Liver (tissue), 9 donors: ENCODE measurements around the gene NLRP5. TPM values are rescaled to one million over a fixed set of nuclear protein-coding genes. Genes with fewer than 3 reads are reported as not detected.

Experiments
- DNase-seq: peaks from one replicate; pipeline ENCODE4 v3.0.0-alpha.2; 2017; ENCODE audit warnings: low spot score
- H3K27ac ChIP-seq, 2 donors: one replicate each; pipeline ENCODE4 v1.7.0; 2013; ENCODE audit warnings: inconsistent platforms in 2 of 2, low read length in 2 of 2, control low read depth in 1 of 2, low read depth in 1 of 2, mild to moderate bottlenecking in 1 of 2
- H3K27me3 ChIP-seq, 4 donors: one replicate each; pipeline versions ENCODE4 v1.6.1 to v1.7.0; 2013; ENCODE audit warnings: low read length in 3 of 4, inconsistent platforms in 1 of 4, mild to moderate bottlenecking in 1 of 4, moderate library complexity in 1 of 4; ENCODE audit not compliant: control insufficient read depth in 4 of 4, insufficient read depth in 4 of 4
- H3K36me3 ChIP-seq, 4 donors: one replicate each; pipeline versions ENCODE4 v1.6.1 to v1.7.0; 2013; ENCODE audit warnings: low read length in 3 of 4, mild to moderate bottlenecking in 3 of 4, low read depth in 1 of 4, moderate library complexity in 1 of 4; ENCODE audit not compliant: control insufficient read depth in 4 of 4, insufficient read depth in 3 of 4
- H3K4me1 ChIP-seq, 4 donors: one replicate each; pipeline versions ENCODE4 v1.6.1 to v1.7.0; 2013; ENCODE audit warnings: low read length in 3 of 4, mild to moderate bottlenecking in 3 of 4, moderate library complexity in 1 of 4; ENCODE audit not compliant: control insufficient read depth in 4 of 4, insufficient read depth in 4 of 4
- H3K4me3 ChIP-seq, 3 donors: one replicate each; pipeline versions ENCODE4 v1.6.1 to v1.7.0; 2013; ENCODE audit warnings: low read length in 3 of 3, control low read depth in 1 of 3, low read depth in 1 of 3, mild to moderate bottlenecking in 1 of 3
- H3K9ac ChIP-seq, 2 donors: one replicate each; pipeline ENCODE4 v1.7.0; 2013; ENCODE audit warnings: low read length in 2 of 2, mild to moderate bottlenecking in 2 of 2, moderate library complexity in 2 of 2, control low read depth in 1 of 2, low read depth in 1 of 2
- H3K9me3 ChIP-seq, 4 donors: one replicate each; pipeline versions ENCODE4 v1.6.1 to v1.7.0; 2013; ENCODE audit warnings: low read length in 3 of 4; ENCODE audit not compliant: control insufficient read depth in 4 of 4
- ATF3 ChIP-seq: IDR thresholded peaks from 2 replicates; pipeline ENCODE4 v1.6.1; 2016; ENCODE audit warnings: antibody characterized with exemption
- CTCF ChIP-seq: fragments of 150-350 bp; IDR thresholded peaks from 2 replicates; pipeline ENCODE4 v1.5.1; 2017; ENCODE audit warnings: improper control_type of control experiment, low read depth, low read length; ENCODE audit not compliant: missing input control
- EGR1 ChIP-seq, 2 donors: IDR thresholded peaks; 2 replicates each; pipeline ENCODE4 v1.6.1; 2016 to 2018; ENCODE audit warnings: antibody characterized with exemption in 2 of 2, low read depth in 2 of 2
- FOXA1 ChIP-seq: IDR thresholded peaks from 2 replicates; pipeline ENCODE4 v1.6.1; 2016; ENCODE audit warnings: antibody characterized with exemption
- FOXA2 ChIP-seq: IDR thresholded peaks from 2 replicates; pipeline ENCODE4 v1.6.1; 2016; ENCODE audit warnings: antibody characterized with exemption
- GABPA ChIP-seq, 2 donors: IDR thresholded peaks in 1 of 2; conservative IDR thresholded peaks in 1 of 2; 2 replicates each; pipeline ENCODE4 v1.6.1; 2016; ENCODE audit warnings: antibody characterized with exemption in 2 of 2, mild to moderate bottlenecking in 1 of 2, moderate library complexity in 1 of 2
- HNF4A ChIP-seq, 2 donors: conservative IDR thresholded peaks; 2 replicates each; pipeline ENCODE4 v1.6.1; 2016; ENCODE audit warnings: antibody characterized with exemption in 2 of 2, mild to moderate bottlenecking in 2 of 2
- HNF4G ChIP-seq: IDR thresholded peaks from 2 replicates; pipeline ENCODE4 v1.6.1; 2016; ENCODE audit warnings: antibody characterized with exemption
- JUND ChIP-seq, 2 donors: IDR thresholded peaks; 2 replicates each; pipeline ENCODE4 v1.6.1; 2016; ENCODE audit warnings: antibody characterized with exemption in 2 of 2
- NR2F2 ChIP-seq: IDR thresholded peaks from 2 replicates; pipeline ENCODE4 v1.6.1; 2016; ENCODE audit warnings: antibody characterized with exemption
- RAD21 ChIP-seq, 2 donors: IDR thresholded peaks; 2 replicates each; pipeline ENCODE4 v1.6.1; 2016; ENCODE audit warnings: antibody characterized with exemption in 2 of 2, mild to moderate bottlenecking in 2 of 2
- RXRA ChIP-seq, 2 donors: IDR thresholded peaks; 2 replicates each; pipeline ENCODE4 v1.6.1; 2017 to 2018; ENCODE audit warnings: antibody characterized with exemption in 2 of 2, mild to moderate bottlenecking in 1 of 2
- SP1 ChIP-seq: IDR thresholded peaks from 2 replicates; pipeline ENCODE4 v1.6.1; 2018; ENCODE audit warnings: antibody characterized with exemption, mild to moderate bottlenecking
- TAF1 ChIP-seq: conservative IDR thresholded peaks from 2 replicates; pipeline ENCODE4 v1.6.1; 2016; ENCODE audit warnings: antibody characterized with exemption, mild to moderate bottlenecking
- YY1 ChIP-seq: IDR thresholded peaks from 2 replicates; pipeline ENCODE4 v1.6.1; 2016; ENCODE audit warnings: antibody characterized with exemption, mild to moderate bottlenecking
- WGBS: extraction: QIAGEN DNeasy Blood & Tissue Kit; methylation state at CpG from one replicate; pipeline ENCODE4 v1.1.7; 2013; 5-methylcytosine and 5-hydroxymethylcytosine counted together
- polyA plus RNA-seq, 2 donors: library from polyadenylated mRNA; stranded (reverse) in 1 of 2; unstranded in 1 of 2; fragments of 200-250 nt in 1 of 2; fragments of >200 nt in 1 of 2; fragmentation: Nextera tagmentation in 1 of 2; extraction: Ambion mirVana in 1 of 2; gene quantifications; one replicate each; pipeline versions ENCODE4 v1.2.1 to v1.2.3, GENCODE V29; 2013 to 2015
- total RNA-seq, 2 donors: library from RNA; depleted of rRNA; stranded (reverse); fragments of >200 nt; gene quantifications; one replicate each; pipeline ENCODE4 v1.2.3, GENCODE V29; 2014
- TF ChIP-seq, protein P1 (sequence below): IDR thresholded peaks from 2 replicates; pipeline ENCODE4 v1.6.1; 2016; ENCODE audit warnings: antibody characterized with exemption
- TF ChIP-seq, protein P2 (sequence below): IDR thresholded peaks from 2 replicates; pipeline ENCODE4 v1.6.1; 2016; ENCODE audit warnings: antibody characterized with exemption, mild to moderate bottlenecking
- donor health status: healthy.
- donor health status: healthy.
- donor health status: healthy.
- donor health status: healthy.
- donor health status: healthy.

NLRP5 gene
- total and polyA plus RNA-seq, 4 donors = not detected

GRCh38 chr19:56084835-56085536 lies 98.4 kb downstream of the NLRP5 start:
- Histone ChIP-seq H3K27ac (no peak overlapping the region), H3K4me3 (no peak overlapping the region), H3K4me1 (peaks cover 5 to 11% (median 9%) of the 10 kb centered on the region in 4 donors), H3K9ac (no peak overlapping the region), H3K27me3 (no peaks in the 10 kb centered on the region), H3K9me3 (no peaks in the 10 kb centered on the region), H3K36me3 (peaks cover 0 to 14% (median 6%) of the 10 kb centered on the region in 4 donors)
- 80% methylated on average over 18 of the region's 18 CpGs for WGBS
- TF ChIP-seq RAD21 (IDR thresholded peaks at IDR 0.05) (no peak), TAF1 (no peak), FOXA1 (no peak), YY1 (no peak), GABPA (IDR thresholded peaks at IDR 0.05 in 1 of 2, conservative IDR thresholded peaks at IDR 0.05 in 1 of 2) (no peak), ATF3 (no peak)
- no peak for DNase-seq

DNA sequence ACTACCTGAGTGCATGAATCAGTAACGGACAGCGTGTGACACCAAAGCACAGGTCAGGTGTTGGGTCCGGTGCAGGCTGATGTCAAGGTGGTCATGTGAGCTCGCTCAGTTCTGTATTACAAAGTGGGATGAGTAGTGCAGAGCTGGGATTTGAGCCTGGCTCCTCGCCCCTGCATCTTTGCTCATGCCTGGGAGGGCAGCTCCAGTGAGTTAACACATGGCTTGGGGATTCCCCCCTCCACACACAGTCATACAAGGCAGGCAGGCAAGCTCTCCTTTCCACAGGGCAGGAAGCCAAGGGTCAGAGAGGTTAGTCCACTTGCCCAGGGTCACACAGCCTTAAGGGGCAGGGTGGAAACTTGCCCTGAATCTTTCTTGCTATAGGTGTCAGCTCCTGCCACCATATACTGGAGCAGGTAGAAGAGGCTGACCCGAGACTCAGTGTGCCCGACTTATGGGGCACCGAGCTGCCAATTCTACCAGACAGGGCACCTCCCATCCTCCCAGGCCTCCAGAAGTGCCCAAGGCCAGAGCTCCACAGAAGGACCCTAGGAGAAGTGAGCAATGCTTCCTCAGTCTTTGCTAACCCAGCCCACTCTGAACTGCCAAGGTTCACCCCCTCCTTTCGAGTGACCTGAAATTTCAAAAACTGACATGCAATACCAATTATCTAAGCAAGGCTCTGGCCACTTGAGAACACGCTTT lies 99.1 kb downstream of the NLRP5 start:
- H3K9me3 ChIP-seq = no peaks in the 10 kb centered on the region
- peaks cover 2 to 14% (median 8%) of the 10 kb centered on the region in 4 donors for H3K36me3 ChIP-seq
- H3K27ac ChIP-seq = no peak overlapping the region
- no peak overlapping the region for H3K9ac ChIP-seq
- no peaks in the 10 kb centered on the region for H3K27me3 ChIP-seq
- no peak overlapping the region for H3K4me3 ChIP-seq
- no peak for DNase-seq
- TF ChIP-seq RXRA (IDR thresholded peaks at IDR 0.05) = no peak
- WGBS = 93% methylated on average over 10 of the region's 10 CpGs
- peaks cover 4 to 8% (median 7%) of the 10 kb centered on the region in 4 donors for H3K4me1 ChIP-seq

DNA sequence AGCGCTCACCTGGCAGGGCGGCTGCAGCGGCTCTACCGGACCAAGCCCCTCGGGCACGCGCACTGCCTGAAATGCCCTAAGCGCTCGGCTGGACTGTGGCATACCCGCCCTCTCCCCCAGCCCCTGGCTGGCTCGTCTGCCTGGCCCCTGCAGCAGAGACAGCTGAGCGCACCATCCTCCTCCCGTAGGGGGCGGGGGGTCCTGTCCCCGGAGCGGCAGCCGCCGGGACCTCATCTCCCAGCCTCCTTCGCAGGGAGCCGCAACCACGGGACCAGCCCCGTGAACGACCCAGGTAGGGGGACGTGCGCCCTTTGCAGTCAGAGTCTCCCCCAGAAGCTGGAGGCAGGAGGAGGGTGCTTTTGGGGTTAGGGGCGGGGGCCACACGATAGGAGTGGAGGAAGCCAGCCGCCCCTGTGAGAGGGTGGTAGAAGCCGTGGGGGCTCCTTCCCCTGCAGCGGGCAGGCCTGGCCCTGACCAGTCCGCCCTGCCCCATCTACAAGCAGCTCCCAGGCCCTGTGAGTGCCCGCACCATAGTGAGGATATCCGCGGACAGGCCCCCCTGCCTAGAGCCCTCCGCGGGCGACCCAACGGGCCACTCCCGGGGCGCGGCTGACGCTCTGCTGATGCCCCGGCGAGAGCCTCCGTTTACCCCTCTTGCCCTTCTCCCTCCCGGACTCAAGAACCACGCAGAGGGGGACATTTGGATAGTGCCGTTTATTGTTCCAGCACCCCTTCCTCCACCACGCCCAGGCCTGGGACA lies 100.3 kb downstream of the NLRP5 start:
- Histone ChIP-seq H3K9ac (no peak overlapping the region), H3K9me3 (no peaks in the 10 kb centered on the region), H3K27ac (no peak overlapping the region), H3K4me1 (no peaks in the 10 kb centered on the region), H3K4me3 (no peak overlapping the region), H3K36me3 (peaks cover 2 to 14% (median 8%) of the 10 kb centered on the region in 4 donors), H3K27me3 (no peaks in the 10 kb centered on the region)
- TF ChIP-seq SP1 = no peak
- no peak for TF ChIP-seq GABPA (IDR thresholded peaks at IDR 0.05 in 1 of 2, conservative IDR thresholded peaks at IDR 0.05 in 1 of 2)
- TF ChIP-seq RAD21 (IDR thresholded peaks at IDR 0.05) = no peak
- TF ChIP-seq FOXA1 = no peak
- TF ChIP-seq, protein P1, sequence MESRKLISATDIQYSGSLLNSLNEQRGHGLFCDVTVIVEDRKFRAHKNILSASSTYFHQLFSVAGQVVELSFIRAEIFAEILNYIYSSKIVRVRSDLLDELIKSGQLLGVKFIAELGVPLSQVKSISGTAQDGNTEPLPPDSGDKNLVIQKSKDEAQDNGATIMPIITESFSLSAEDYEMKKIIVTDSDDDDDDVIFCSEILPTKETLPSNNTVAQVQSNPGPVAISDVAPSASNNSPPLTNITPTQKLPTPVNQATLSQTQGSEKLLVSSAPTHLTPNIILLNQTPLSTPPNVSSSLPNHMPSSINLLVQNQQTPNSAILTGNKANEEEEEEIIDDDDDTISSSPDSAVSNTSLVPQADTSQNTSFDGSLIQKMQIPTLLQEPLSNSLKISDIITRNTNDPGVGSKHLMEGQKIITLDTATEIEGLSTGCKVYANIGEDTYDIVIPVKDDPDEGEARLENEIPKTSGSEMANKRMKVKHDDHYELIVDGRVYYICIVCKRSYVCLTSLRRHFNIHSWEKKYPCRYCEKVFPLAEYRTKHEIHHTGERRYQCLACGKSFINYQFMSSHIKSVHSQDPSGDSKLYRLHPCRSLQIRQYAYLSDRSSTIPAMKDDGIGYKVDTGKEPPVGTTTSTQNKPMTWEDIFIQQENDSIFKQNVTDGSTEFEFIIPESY = no peak
- TF ChIP-seq HNF4A (conservative IDR thresholded peaks at IDR 0.05) = no peak
- TF ChIP-seq YY1 = no peak
- TF ChIP-seq FOXA2 = no peak
- TF ChIP-seq HNF4G = no peak
- no peak for TF ChIP-seq JUND (IDR thresholded peaks at IDR 0.05)
- TF ChIP-seq EGR1 (IDR thresholded peaks at IDR 0.05; ENCODE audit: low read depth in 2 of 2) = no peak
- no peak for TF ChIP-seq TAF1
- TF ChIP-seq, protein P2, sequence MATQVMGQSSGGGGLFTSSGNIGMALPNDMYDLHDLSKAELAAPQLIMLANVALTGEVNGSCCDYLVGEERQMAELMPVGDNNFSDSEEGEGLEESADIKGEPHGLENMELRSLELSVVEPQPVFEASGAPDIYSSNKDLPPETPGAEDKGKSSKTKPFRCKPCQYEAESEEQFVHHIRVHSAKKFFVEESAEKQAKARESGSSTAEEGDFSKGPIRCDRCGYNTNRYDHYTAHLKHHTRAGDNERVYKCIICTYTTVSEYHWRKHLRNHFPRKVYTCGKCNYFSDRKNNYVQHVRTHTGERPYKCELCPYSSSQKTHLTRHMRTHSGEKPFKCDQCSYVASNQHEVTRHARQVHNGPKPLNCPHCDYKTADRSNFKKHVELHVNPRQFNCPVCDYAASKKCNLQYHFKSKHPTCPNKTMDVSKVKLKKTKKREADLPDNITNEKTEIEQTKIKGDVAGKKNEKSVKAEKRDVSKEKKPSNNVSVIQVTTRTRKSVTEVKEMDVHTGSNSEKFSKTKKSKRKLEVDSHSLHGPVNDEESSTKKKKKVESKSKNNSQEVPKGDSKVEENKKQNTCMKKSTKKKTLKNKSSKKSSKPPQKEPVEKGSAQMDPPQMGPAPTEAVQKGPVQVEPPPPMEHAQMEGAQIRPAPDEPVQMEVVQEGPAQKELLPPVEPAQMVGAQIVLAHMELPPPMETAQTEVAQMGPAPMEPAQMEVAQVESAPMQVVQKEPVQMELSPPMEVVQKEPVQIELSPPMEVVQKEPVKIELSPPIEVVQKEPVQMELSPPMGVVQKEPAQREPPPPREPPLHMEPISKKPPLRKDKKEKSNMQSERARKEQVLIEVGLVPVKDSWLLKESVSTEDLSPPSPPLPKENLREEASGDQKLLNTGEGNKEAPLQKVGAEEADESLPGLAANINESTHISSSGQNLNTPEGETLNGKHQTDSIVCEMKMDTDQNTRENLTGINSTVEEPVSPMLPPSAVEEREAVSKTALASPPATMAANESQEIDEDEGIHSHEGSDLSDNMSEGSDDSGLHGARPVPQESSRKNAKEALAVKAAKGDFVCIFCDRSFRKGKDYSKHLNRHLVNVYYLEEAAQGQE = no peak
- no peak for TF ChIP-seq RXRA (IDR thresholded peaks at IDR 0.05)
- TF ChIP-seq CTCF = no peak
- no peak for TF ChIP-seq NR2F2
- WGBS = 81% methylated on average over 49 of the region's 49 CpGs
- DNase-seq = no peak
